Liver (tissue), 3 donors: ENCODE results near the gene OR52H1.

Source experiments
- EGR1 ChIP-seq, 2 donors: IDR thresholded peaks; 2 replicates each; pipeline ENCODE4 v1.6.1; 2016 to 2018; ENCODE audit warnings: antibody characterized with exemption in 2 of 2, low read depth in 2 of 2
- RAD21 ChIP-seq, 2 donors: IDR thresholded peaks; 2 replicates each; pipeline ENCODE4 v1.6.1; 2016; ENCODE audit warnings: antibody characterized with exemption in 2 of 2, mild to moderate bottlenecking in 2 of 2
- TF ChIP-seq, protein P1 (sequence below): fragments of 150-350 bp; IDR thresholded peaks from 2 replicates; pipeline ENCODE4 v1.5.1; 2017; ENCODE audit warnings: improper control_type of control experiment, low read depth, low read length; ENCODE audit not compliant: missing input control
- donor health status: healthy.
- donor health status: healthy.

DNA sequence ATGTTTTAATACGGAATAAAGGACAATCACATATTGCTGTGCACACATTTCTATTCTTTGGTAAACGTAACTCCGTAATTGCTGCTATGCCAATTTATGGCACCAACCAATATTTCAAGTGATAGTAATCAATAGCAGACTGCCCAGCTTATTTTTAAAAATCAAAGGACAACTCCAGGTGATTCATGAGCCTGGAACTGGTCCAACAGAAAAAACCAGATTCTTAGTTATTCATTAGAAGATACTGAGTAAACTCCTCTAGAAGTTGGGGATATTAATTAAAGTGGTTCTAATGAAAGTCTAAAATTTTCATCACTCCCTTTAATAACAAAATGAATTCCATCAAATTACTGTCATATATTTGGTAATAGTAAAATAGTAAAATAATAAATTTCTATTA is 9.4 kb upstream of the OR52H1 start:
- TF ChIP-seq, protein P1, sequence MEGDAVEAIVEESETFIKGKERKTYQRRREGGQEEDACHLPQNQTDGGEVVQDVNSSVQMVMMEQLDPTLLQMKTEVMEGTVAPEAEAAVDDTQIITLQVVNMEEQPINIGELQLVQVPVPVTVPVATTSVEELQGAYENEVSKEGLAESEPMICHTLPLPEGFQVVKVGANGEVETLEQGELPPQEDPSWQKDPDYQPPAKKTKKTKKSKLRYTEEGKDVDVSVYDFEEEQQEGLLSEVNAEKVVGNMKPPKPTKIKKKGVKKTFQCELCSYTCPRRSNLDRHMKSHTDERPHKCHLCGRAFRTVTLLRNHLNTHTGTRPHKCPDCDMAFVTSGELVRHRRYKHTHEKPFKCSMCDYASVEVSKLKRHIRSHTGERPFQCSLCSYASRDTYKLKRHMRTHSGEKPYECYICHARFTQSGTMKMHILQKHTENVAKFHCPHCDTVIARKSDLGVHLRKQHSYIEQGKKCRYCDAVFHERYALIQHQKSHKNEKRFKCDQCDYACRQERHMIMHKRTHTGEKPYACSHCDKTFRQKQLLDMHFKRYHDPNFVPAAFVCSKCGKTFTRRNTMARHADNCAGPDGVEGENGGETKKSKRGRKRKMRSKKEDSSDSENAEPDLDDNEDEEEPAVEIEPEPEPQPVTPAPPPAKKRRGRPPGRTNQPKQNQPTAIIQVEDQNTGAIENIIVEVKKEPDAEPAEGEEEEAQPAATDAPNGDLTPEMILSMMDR = no peak
- no peak for TF ChIP-seq RAD21 (IDR thresholded peaks at IDR 0.05)
- TF ChIP-seq EGR1 (IDR thresholded peaks at IDR 0.05; ENCODE audit: low read depth in 2 of 2) = no peak
